ENCODE data around the gene DRAM1. TPM values are rescaled to one million over a fixed set of nuclear protein-coding genes. Genes with fewer than 3 reads are reported as not detected.

Gene DRAM1
- total and polyA plus RNA-seq, 9 of the 15 experiments (the other 6 are each of a cell fraction or from before 2014, with no cell fraction given) = 1.4 to 4.3 (median 2.7) TPM

DNA sequence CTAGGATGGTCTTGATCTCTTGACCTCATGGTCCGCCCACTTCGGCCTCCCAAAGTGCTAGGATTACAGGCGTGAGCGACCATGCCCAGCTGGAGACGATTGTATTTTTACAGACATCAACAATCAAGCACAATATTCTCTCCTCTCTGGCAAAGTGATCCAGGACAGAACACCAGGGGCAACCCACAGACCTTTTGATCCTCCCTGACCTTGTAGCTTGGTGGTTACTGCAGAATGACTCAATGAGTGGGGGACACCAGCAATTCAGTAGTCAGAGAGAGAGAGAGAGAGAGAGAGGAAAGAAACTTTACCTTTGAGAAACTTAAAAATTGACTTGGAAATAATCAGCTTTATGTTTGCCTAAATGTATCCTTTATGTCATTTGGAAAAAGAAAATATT lies 51.2 kb downstream of the DRAM1 start:
- DNase-seq (ENCODE audit: extremely low read depth in 1 of 4, low spot score in 3 of 4) (no peak), ATAC-seq (no peak), FAIRE-seq (no peak)
- H3K9me3 ChIP-seq (replicated peaks; ENCODE audit: control insufficient read depth, insufficient read depth, low read depth, low read length) = no peaks in the 10 kb centered on the region
- no TSS peak for BruUV-seq (replicated peaks)
- H3K4me3 ChIP-seq = no peak overlapping the region
- no peak overlapping the region for H3K4me2 ChIP-seq (ENCODE audit: insufficient read depth, low read length)
- no peak overlapping the region for H3K27ac ChIP-seq (ENCODE audit: extremely low read depth, low read depth, low read length)
- no peaks in the 10 kb centered on the region for H3K9me1 ChIP-seq (ENCODE audit: control insufficient read depth, insufficient read depth, low read length)
- in situ Hi-C loops (cut with MboI) = loop anchor here (25.0 kb wide), 1 partner anchor 559 kb away; the partner anchor contains the start of gene IGF1
- ChIA-PET POLR2A (no interaction called here), CTCF (ENCODE audit: low intra/inter-chr PET ratio) (no interaction called here)
- intact Hi-C loops (cut with micrococcal nuclease) = no loop called here
- H3K36me3 ChIP-seq (ENCODE audit: control insufficient read depth, insufficient read depth, low read length) = no peaks in the 10 kb centered on the region
- no peaks in the 10 kb centered on the region for H3K79me2 ChIP-seq (ENCODE audit: control insufficient read depth, insufficient read depth, low read length)
- H3K27me3 ChIP-seq (ENCODE audit: control insufficient read depth in 2 of 2, insufficient read depth in 2 of 2, low read length in 2 of 2) = peaks cover 3 to 11% of the 10 kb centered on the region in 2 experiments; a peak in 2 of 5 replicates
- H3K4me1 ChIP-seq (replicated peaks in 1 of 2; ENCODE audit: control insufficient read depth in 2 of 2, insufficient read depth in 2 of 2, low read length in 2 of 2) = no peaks in the 10 kb centered on the region; a peak in 2 of 5 replicates
- no peak overlapping the region for H3K9ac ChIP-seq (ENCODE audit: insufficient read depth in 1 of 2, low read depth in 2 of 2, low read length in 2 of 2)
- TF ChIP-seq PRPF4 (IDR thresholded peaks at IDR 0.05; ENCODE audit: insufficient read depth, low read depth, low read length, poor library complexity, severe bottlenecking) = no peak
- 26% methylated on average over 5 of the region's 5 CpGs for WGBS (ENCODE audit: insufficient coverage, low coverage, missing lambda C conversion rate)
- H4K20me1 ChIP-seq (replicated peaks; ENCODE audit: control insufficient read depth, insufficient read depth, low read length) = no peaks in the 10 kb centered on the region
- no peak overlapping the region for H2AFZ ChIP-seq (ENCODE audit: low read depth, low read length)

DNA sequence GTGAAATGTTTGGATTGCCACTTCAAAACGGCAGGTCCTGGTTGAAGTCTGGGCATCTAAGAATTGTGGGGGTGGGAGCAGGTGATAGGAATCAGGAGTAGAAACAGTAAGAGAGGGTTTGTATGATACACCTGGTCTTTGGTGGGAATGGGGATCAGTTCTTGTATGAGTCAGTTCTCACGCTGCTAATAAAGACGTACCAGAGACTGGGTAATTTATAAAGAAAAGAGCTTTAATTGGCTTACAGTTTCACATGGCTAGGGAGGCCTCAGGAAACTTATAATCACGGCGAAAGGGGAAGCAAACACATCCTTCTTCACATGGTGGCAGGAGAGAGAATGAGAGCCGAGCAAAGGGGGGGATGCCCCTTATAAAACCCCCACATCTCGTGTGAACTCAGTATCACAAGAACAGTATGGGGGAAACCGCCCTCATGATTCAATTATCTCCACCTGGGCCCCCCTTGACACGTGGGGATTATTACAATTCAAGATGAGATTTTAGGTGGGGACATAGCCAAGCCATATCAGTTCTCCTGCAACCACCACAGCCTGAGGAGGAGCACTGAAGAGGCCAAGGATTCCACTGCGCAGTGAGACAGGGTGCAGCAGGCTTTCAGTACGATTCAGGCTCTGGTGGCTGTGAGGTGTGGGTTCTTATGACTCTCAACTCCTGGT lies 52.1 kb downstream of the DRAM1 start:
- H2AFZ ChIP-seq (ENCODE audit: low read depth, low read length) = no peak overlapping the region
- no TSS peak for BruUV-seq (replicated peaks)
- ChIA-PET CTCF (ENCODE audit: low intra/inter-chr PET ratio) (no interaction called here), POLR2A (interaction anchor here (1.0 kb wide), 1 partner anchor 833 kb away, joined by 3 read pairs; no protein-coding TSS in a partner anchor)
- 0 out of 3 replicates have a peak, but pooled peaks have one; percentile 22 for ATAC-seq
- TF ChIP-seq BACH1 (tag; IDR thresholded peaks at IDR 0.05) = no peak
- no peak for TF ChIP-seq RCOR1 (IDR thresholded peaks at IDR 0.05; ENCODE audit: borderline replicate concordance in 1 of 2, low read depth in 2 of 2, low read length in 2 of 2)
- no peak for TF ChIP-seq LEF1 (IDR thresholded peaks at IDR 0.05)
- TF ChIP-seq MBD2 (IDR thresholded peaks at IDR 0.05; ENCODE audit: borderline replicate concordance, low read depth) = no peak
- no peak for TF ChIP-seq MCM2 (IDR thresholded peaks at IDR 0.05; ENCODE audit: low read depth)
- no peak for TF ChIP-seq ZNF324 (CRISPR knock-in tag; IDR thresholded peaks at IDR 0.05)
- no peak for TF ChIP-seq PURB (CRISPR knock-in tag; IDR thresholded peaks at IDR 0.05; ENCODE audit: low read depth)
- no peak for TF ChIP-seq IRF2 (CRISPR knock-in tag; IDR thresholded peaks at IDR 0.05)
- TF ChIP-seq, protein P1, sequence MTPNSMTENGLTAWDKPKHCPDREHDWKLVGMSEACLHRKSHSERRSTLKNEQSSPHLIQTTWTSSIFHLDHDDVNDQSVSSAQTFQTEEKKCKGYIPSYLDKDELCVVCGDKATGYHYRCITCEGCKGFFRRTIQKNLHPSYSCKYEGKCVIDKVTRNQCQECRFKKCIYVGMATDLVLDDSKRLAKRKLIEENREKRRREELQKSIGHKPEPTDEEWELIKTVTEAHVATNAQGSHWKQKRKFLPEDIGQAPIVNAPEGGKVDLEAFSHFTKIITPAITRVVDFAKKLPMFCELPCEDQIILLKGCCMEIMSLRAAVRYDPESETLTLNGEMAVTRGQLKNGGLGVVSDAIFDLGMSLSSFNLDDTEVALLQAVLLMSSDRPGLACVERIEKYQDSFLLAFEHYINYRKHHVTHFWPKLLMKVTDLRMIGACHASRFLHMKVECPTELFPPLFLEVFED (CRISPR knock-in tag; conservative IDR thresholded peaks at IDR 0.05) = no peak
- no peak for TF ChIP-seq ZBTB8A (IDR thresholded peaks at IDR 0.05; ENCODE audit: partially characterized antibody)
- no peak for TF ChIP-seq PKNOX1 (IDR thresholded peaks at IDR 0.05)
- H3K9me1 ChIP-seq (ENCODE audit: control insufficient read depth, insufficient read depth, low read length) = no peaks in the 10 kb centered on the region
- FAIRE-seq = no peak
- no peaks in the 10 kb centered on the region for H3K36me3 ChIP-seq (ENCODE audit: control insufficient read depth, insufficient read depth, low read length)
- in situ Hi-C loops (cut with MboI) = loop anchor here (25.0 kb wide), 1 partner anchor 558 kb away; the partner anchor contains the start of gene IGF1
- H3K4me2 ChIP-seq (ENCODE audit: insufficient read depth, low read length) = no peak overlapping the region
- H4K20me1 ChIP-seq (replicated peaks; ENCODE audit: control insufficient read depth, insufficient read depth, low read length) = no peaks in the 10 kb centered on the region
- H3K79me2 ChIP-seq (ENCODE audit: control insufficient read depth, insufficient read depth, low read length) = no peaks in the 10 kb centered on the region
- H3K9ac ChIP-seq (ENCODE audit: insufficient read depth in 1 of 2, low read depth in 2 of 2, low read length in 2 of 2) = no peak overlapping the region
- H3K4me3 ChIP-seq = no peak overlapping the region
- intact Hi-C loops (cut with micrococcal nuclease) = loop anchor here (10.0 kb wide), 1 partner anchor 1615 kb away; no protein-coding TSS in a partner anchor
- 6% methylated on average over 11 of the region's 11 CpGs for WGBS (ENCODE audit: insufficient coverage, low coverage, missing lambda C conversion rate)
- DNase-seq (ENCODE audit: extremely low read depth in 1 of 4, low spot score in 3 of 4) = no peak
- H3K4me1 ChIP-seq (replicated peaks in 1 of 2; ENCODE audit: control insufficient read depth in 2 of 2, insufficient read depth in 2 of 2, low read length in 2 of 2) = no peaks in the 10 kb centered on the region; a peak in 2 of 5 replicates
- H3K27ac ChIP-seq (ENCODE audit: extremely low read depth, low read depth, low read length) = no peak overlapping the region
- H3K9me3 ChIP-seq (replicated peaks; ENCODE audit: control insufficient read depth, insufficient read depth, low read depth, low read length) = no peaks in the 10 kb centered on the region
- H3K27me3 ChIP-seq (ENCODE audit: control insufficient read depth in 2 of 2, insufficient read depth in 2 of 2, low read length in 2 of 2) = peaks cover 5 to 11% of the 10 kb centered on the region in 2 experiments; a peak in 2 of 5 replicates

All from K562 (cell line).